GM19193 (cell line): Measurements from ENCODE around the gene ZNF562.

ENCODE experiments used
- POLR2A ChIP-seq: IDR thresholded peaks from 4 replicates; pipeline ENCODE4 v1.6.1; 2011; ENCODE audit not compliant: insufficient read depth, insufficient read length; ENCODE audit errors: extremely low read depth

Gene ZNF562

DNA sequence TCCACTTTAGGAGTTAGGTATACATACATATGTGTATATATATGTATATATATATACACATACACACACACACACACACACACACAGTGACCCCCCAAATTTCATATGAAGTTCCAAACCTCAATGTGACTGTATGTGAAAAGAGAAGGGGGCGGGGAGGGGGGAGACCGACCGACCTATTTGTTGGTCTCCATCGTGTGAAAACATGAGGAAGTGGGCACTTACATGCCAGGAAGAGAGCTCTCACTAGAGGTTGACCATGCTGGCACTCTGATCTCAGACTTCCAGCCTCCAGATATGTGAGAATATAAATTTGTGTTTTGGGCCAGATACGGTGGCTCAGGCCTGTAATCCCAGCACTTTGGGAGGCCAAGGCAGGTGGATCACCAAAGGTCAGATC lies 24.6 kb downstream of the ZNF562 start:
- TF ChIP-seq POLR2A = no peak

GRCh38 chr19:9645472-9645871 lies 29.4 kb downstream of the ZNF562 start:
- TF ChIP-seq POLR2A = no peak

GRCh38 chr19:9644472-9644871 lies 30.4 kb downstream of the ZNF562 start:
- no peak for TF ChIP-seq POLR2A

DNA sequence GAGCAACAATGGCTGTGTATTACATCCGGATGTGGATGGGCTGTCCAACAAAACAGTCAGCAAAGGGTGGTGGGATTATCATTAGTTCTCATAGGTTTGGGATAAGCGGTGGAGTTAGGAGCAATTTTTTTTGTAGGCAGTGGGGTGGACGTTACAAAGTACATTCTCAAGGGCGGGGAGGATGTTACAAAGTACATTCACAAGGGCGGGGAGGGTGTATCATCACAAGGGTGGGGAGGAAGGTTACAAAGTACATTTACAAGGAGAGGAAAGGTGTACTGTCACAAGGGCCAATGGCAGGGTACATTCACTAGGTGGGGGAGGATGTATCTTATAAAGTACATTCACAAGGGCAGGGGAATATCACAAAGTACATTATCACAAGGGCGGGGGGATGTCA lies 33.1 kb downstream of the ZNF562 start:
- no peak for TF ChIP-seq POLR2A

DNA sequence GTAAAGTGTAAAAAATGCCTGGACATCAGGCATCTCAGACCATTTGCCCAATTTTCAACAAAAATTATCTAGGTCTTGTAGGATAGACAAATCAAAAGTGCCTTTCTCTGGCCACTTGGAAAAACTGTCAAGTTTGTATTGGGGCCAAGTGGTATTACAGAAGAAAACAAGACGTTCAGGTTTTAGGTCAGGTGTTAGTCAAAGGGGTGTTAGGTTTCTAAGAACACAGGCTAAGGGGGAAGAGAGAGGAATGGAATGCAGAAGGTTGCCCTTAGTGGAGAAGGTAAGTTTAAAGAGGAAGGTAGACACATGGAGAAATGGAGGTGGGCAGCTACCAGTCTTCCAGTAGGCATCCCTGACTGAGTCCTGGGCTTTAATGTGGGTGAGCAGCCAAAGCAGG lies 33.9 kb downstream of the ZNF562 start:
- TF ChIP-seq POLR2A = no peak

GRCh38 chr19:9636018-9636417 lies 38.9 kb downstream of the ZNF562 start:
- no peak for TF ChIP-seq POLR2A

GRCh38 chr19:9627856-9628255 lies 47.0 kb downstream of the ZNF562 start:
- no peak for TF ChIP-seq POLR2A

GRCh38 chr19:9622531-9622930 lies 52.4 kb downstream of the ZNF562 start:
- no peak for TF ChIP-seq POLR2A

DNA sequence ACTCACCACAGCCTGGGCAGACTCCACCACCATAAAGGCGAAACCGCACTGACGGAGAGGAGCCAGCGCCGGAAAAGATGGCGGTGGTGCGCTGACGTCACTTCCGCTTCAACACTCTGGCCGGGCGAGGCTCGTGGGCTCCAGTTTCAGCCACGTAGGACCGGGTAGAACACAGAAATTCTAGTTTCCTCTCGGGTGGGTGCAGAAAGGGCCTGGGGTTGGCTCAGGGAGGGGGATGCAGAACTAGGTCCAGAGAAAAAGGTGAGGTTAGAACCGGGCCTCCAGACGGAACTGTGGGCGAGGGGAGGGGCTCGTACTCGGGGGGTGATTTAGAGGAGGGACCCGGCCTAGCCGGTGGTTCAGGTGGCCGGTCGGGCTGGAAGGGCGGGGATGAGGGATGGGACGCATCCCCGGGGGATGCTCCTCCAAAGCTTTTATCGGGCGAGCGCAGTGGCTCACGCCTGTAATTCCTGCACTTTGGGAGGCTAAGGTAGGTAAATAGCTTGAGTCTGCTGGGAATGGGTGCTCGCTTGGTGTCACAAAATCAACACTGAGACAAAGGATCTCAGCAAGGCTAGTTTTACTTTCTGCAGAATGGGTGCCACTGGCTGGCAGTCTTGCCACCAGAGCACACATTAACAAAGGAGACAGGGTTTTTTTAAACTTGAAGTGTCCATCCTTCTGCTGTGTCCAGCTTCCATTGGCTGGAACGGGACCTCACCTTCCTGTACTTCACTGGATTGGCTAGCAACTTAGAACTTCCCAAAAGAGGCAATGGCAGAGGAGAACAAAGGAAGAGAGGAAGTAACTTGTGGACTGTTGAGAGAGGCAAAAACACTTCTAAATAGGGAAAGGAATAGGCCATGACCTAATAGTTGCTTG lies 53.5 kb downstream of the ZNF562 start, which contains the start of gene ZNF561:
Gene ZNF561 (minus strand): TSS at position 77 of the 882 bp plus-strand sequence. CDS start 1,776 bp downstream, outside the sequence.
- TF ChIP-seq POLR2A = peak; percentile 78

DNA sequence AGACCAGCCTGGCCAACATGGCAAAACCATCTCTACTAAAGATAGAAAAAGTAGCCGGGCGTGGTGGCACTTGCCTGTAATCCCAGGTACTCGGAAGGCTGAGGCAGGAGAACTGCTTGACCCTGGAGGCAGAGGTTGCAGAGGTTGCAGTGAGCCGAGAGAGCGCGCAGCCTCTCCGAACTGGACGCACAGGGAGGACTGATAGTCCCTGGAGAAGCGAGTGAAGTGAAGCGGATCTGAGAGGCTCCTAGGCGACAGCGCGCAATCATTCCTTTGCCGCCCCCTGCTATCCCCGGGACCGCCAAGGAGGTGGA lies 54.1 kb downstream of the ZNF562 start:
- TF ChIP-seq POLR2A = no peak

- no peak for TF ChIP-seq POLR2A
Observed at GRCh38 chr19:9615844-9616243, 59.1 kb downstream of the ZNF562 start.

- no peak for TF ChIP-seq POLR2A
Observed at GRCh38 chr19:9610484-9611113, 64.3 kb downstream of the ZNF562 start.

- no peak for TF ChIP-seq POLR2A
Observed at GRCh38 chr19:9608912-9609311, 66.0 kb downstream of the ZNF562 start.

DNA sequence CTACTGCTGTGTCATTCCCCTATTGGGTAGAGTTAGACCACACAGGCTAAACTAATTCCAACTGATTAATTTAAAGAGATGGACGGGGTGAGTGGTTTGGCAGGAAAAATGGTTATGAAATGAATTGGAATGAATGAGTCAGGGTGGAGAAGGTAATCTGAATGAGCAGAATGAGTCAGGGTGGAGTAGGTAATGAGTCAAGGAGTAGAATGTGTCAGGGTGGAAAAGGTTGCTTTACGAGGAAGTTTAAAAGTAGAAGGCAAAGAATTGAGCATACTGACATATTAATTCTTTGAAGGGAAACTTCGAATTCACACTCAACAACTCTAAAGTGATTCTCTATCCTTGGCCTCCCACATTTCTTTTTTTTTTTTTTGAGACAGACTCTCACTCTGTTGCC lies 77.9 kb downstream of the ZNF562 start:
- TF ChIP-seq POLR2A = no peak
